H1 (cell line): Measurements from ENCODE around the gene SHOX. TPM values are rescaled to one million over a fixed set of nuclear protein-coding genes. Genes with fewer than 3 reads are reported as not detected.

Experiments used
- HDAC6 ChIP-seq: IDR thresholded peaks from one replicate; pipeline ENCODE4 v1.7.1; 2012; ENCODE audit warnings: low read depth, mild to moderate bottlenecking, inconsistent platforms, low read length, moderate library complexity
- SIX5 ChIP-seq: IDR thresholded peaks from 2 replicates; pipeline ENCODE4 v1.6.1; 2011; ENCODE audit warnings: mild to moderate bottlenecking, low read depth, low read length
- SP4 ChIP-seq: IDR thresholded peaks from 2 replicates; pipeline ENCODE4 v1.6.1; 2012; ENCODE audit warnings: low read length, inconsistent platforms
- polyA plus RNA-seq, 7 experiments: library from polyadenylated mRNA; depleted of rRNA in 3 of 7; stranded (reverse) in 5 of 7; unstranded in 2 of 7; fragments of >200 nt in 5 of 7; fragments of 200-250 nt in 2 of 7; gene quantifications; 1 replicate in 5 of 7; 2 replicates in 1 of 7; 4 replicates in 1 of 7; pipeline versions ENCODE4 v1.2.1 to v1.2.3, GENCODE V29; 2011 to 2013; ENCODE audit warnings: missing spikeins in 2 of 7, mixed read lengths in 2 of 7
- total RNA-seq: library from RNA; stranded (reverse); fragmentation: NEBNext Ultra II Directional; extraction: Animal tissue kit (Norgen Biotek cat#: 25700); gene quantifications from 2 replicates; pipeline ENCODE4 v1.2.1, GENCODE V29; 2021
- TF ChIP-seq, protein P1 (sequence below), 3 experiments: IDR thresholded peaks; 1 replicate in 2 of 3; 2 replicates in 1 of 3; pipeline versions ENCODE4 v1.5.1 to v1.6.1; 2011; ENCODE audit warnings: low read length in 3 of 3, mild to moderate bottlenecking in 3 of 3, inconsistent platforms in 2 of 3, low read depth in 1 of 3, moderate library complexity in 1 of 3; ENCODE audit not compliant: insufficient read depth in 1 of 3; ENCODE audit errors: control extremely low read depth in 1 of 3
- TF ChIP-seq, protein P2 (sequence below): IDR thresholded peaks from 2 replicates; pipeline ENCODE4 v1.6.1; 2012; ENCODE audit warnings: inconsistent platforms

The SHOX gene
- total and polyA plus RNA-seq, 2 of the 8 experiments (the other 6 are each of a cell fraction or from before 2014, with no cell fraction given), result 0.05 to 0.15 TPM

DNA sequence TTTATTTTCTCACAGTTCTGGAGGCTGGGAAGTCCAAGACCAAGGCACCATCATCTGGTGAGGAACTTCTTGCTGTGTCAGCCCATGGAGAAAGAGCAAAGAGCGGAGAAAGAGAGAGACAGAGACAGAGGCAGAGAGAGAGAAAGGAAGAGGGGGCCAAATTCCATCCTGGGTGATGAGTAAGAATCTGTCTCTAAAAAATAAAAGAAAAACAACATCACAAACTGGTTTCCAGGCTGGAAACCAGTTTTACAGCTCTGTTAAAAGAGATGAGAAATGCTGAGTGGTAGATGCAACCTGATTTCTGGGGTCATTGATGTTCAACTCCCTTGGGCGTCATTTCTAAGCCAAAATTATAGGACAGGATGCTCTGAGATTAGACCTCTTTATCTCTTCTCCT lies 72.9 kb downstream of the SHOX start (continued):
- TF ChIP-seq, protein P1, sequence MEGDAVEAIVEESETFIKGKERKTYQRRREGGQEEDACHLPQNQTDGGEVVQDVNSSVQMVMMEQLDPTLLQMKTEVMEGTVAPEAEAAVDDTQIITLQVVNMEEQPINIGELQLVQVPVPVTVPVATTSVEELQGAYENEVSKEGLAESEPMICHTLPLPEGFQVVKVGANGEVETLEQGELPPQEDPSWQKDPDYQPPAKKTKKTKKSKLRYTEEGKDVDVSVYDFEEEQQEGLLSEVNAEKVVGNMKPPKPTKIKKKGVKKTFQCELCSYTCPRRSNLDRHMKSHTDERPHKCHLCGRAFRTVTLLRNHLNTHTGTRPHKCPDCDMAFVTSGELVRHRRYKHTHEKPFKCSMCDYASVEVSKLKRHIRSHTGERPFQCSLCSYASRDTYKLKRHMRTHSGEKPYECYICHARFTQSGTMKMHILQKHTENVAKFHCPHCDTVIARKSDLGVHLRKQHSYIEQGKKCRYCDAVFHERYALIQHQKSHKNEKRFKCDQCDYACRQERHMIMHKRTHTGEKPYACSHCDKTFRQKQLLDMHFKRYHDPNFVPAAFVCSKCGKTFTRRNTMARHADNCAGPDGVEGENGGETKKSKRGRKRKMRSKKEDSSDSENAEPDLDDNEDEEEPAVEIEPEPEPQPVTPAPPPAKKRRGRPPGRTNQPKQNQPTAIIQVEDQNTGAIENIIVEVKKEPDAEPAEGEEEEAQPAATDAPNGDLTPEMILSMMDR (IDR thresholded peaks at IDR 0.05; ENCODE audit: control extremely low read depth in 1 of 3, insufficient read depth in 1 of 3, low read depth in 1 of 3, low read length in 3 of 3), result no peak
- no peak for TF ChIP-seq SIX5
- TF ChIP-seq HDAC6, result no peak
- TF ChIP-seq SP4, result no peak
- TF ChIP-seq, protein P2, sequence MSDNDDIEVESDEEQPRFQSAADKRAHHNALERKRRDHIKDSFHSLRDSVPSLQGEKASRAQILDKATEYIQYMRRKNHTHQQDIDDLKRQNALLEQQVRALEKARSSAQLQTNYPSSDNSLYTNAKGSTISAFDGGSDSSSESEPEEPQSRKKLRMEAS, result no peak
